ENCODE measurements around the gene CNIH3. TPM values are rescaled to one million over a fixed set of nuclear protein-coding genes. Genes with fewer than 3 reads are reported as not detected.

Gene CNIH3
- total RNA-seq, 1 experiment from 2014 or later, result 3.4 TPM

DNA sequence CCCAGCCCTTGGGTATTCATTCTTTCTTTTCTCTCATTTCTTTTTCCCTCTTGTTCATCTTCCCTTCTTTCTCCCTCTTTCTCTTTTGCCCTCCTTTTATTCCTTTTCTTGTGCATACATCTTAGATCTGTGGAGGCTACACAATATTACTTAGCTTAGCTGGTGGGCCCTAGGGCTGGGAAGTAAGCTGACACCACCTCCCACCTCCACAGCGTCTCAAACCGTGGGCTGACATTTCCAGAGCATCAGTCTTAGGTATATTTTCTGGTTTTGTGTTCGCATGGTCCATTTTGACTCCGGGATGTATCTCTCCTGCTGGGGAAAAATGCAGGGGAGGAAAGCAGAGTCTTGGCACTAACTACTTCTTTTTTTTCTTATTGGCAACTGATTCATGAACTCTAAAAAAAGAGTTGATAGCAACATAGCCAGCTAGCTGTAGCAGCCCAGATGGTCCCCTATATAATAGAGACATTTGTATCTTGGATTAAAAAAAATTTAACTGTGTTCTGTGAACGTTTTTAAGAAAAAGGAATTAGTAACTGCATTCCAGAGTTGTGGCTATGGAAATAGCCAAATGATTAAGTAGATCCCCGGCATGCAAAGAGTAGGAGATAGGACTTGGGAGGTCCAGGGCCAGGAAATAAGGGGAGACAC, 15.5 kb downstream of the CNIH3 start:
- intact Hi-C loops (cut with micrococcal nuclease), result no loop called here
- no TSS peak for BruUV-seq (replicated peaks)
- no peak overlapping the region for H3K4me3 Mint-ChIP-seq (ENCODE audit: unreplicated experiment)
- no peaks in the 10 kb centered on the region for H3K9me3 Mint-ChIP-seq (ENCODE audit: unreplicated experiment)
- no peaks in the 10 kb centered on the region for H3K36me3 Mint-ChIP-seq (ENCODE audit: insufficient read depth, unreplicated experiment)
- TF ChIP-seq, protein P1, sequence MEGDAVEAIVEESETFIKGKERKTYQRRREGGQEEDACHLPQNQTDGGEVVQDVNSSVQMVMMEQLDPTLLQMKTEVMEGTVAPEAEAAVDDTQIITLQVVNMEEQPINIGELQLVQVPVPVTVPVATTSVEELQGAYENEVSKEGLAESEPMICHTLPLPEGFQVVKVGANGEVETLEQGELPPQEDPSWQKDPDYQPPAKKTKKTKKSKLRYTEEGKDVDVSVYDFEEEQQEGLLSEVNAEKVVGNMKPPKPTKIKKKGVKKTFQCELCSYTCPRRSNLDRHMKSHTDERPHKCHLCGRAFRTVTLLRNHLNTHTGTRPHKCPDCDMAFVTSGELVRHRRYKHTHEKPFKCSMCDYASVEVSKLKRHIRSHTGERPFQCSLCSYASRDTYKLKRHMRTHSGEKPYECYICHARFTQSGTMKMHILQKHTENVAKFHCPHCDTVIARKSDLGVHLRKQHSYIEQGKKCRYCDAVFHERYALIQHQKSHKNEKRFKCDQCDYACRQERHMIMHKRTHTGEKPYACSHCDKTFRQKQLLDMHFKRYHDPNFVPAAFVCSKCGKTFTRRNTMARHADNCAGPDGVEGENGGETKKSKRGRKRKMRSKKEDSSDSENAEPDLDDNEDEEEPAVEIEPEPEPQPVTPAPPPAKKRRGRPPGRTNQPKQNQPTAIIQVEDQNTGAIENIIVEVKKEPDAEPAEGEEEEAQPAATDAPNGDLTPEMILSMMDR (IDR thresholded peaks at IDR 0.05; ENCODE audit: unreplicated experiment), result no peak
- H3K27me3 Mint-ChIP-seq (ENCODE audit: insufficient read depth, unreplicated experiment), result no peaks in the 10 kb centered on the region
- no peak for DNase-seq (ENCODE audit: unreplicated experiment)
- peaks cover 22% of the 10 kb centered on the region for H3K4me1 Mint-ChIP-seq (ENCODE audit: insufficient read depth, unreplicated experiment)
- ChIA-PET CTCF (interaction anchor here (0.6 to 21.5 kb wide), 11 partner anchors 12 to 291 kb away, joined by 3 to 342 read pairs (median 5); no protein-coding TSS in a partner anchor), POLR2A (interaction anchor here (0.8 kb wide), 1 partner anchor 22 kb away, joined by 3 read pairs; no protein-coding TSS in a partner anchor)
- H3K27ac Mint-ChIP-seq (ENCODE audit: low read depth, unreplicated experiment), result no peak overlapping the region

- POLR2A ChIA-PET, result no interaction called here
- no peak overlapping the region for H3K27ac Mint-ChIP-seq (ENCODE audit: low read depth, unreplicated experiment)
These were observed 16.3 kb downstream of the CNIH3 start for GRCh38 chr1:224632381-224632871.

DNA sequence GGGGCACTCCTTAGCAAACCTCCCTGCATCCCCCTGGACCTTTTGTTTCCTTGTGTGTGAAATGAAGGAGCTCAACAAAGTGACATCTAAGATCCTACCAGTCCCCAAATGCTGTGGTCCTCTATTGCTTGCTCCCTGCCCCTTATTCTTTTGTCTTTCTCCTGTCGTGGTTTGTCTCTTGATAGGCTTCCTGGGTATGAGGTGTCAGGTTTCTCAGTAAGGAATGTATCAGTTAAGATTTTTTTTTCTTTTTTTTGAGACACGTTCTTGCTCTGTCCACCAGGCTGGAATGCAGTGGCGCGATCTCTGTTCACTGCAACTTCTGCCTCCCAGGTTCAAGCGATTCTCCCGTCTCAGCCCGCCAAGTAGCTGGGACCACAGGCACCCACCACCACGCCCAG, 16.8 kb downstream of the CNIH3 start:
- CTCF ChIA-PET, result interaction anchor here (1.0 to 21.5 kb wide), 6 partner anchors 11 to 289 kb away, joined by 3 to 342 read pairs (median 6); no protein-coding TSS in a partner anchor
- Mint-ChIP-seq H3K4me3 (ENCODE audit: unreplicated experiment) (no peak overlapping the region), H3K4me1 (ENCODE audit: insufficient read depth, unreplicated experiment) (peaks cover 30% of the 10 kb centered on the region), H3K36me3 (ENCODE audit: insufficient read depth, unreplicated experiment) (no peaks in the 10 kb centered on the region), H3K27me3 (ENCODE audit: insufficient read depth, unreplicated experiment) (no peaks in the 10 kb centered on the region), H3K27ac (ENCODE audit: low read depth, unreplicated experiment) (no peak overlapping the region), H3K9me3 (ENCODE audit: unreplicated experiment) (no peaks in the 10 kb centered on the region)
- BruUV-seq (replicated peaks), result no TSS peak
- POLR2A ChIA-PET, result interaction anchor here (0.8 kb wide), 1 partner anchor 220 kb away, joined by 3 read pairs; no protein-coding TSS in a partner anchor
- TF ChIP-seq, protein P1 (IDR thresholded peaks at IDR 0.05; ENCODE audit: unreplicated experiment), result no peak
- intact Hi-C loops (cut with micrococcal nuclease), result no loop called here
- peak; percentile 38 for DNase-seq (ENCODE audit: unreplicated experiment)

More at GRCh38 chr1:224632381-224632871, 16.3 kb downstream of the CNIH3 start:
- no peak for DNase-seq (ENCODE audit: unreplicated experiment)
- TF ChIP-seq, protein P1 (IDR thresholded peaks at IDR 0.05; ENCODE audit: unreplicated experiment), result no peak
- H3K4me3 Mint-ChIP-seq (ENCODE audit: unreplicated experiment), result no peak overlapping the region
- peaks cover 25% of the 10 kb centered on the region for H3K4me1 Mint-ChIP-seq (ENCODE audit: insufficient read depth, unreplicated experiment)
- H3K36me3 Mint-ChIP-seq (ENCODE audit: insufficient read depth, unreplicated experiment), result no peaks in the 10 kb centered on the region
- no peaks in the 10 kb centered on the region for H3K27me3 Mint-ChIP-seq (ENCODE audit: insufficient read depth, unreplicated experiment)
- CTCF ChIA-PET, result interaction anchor here (0.6 to 21.5 kb wide), 8 partner anchors 11 to 290 kb away, joined by 3 to 342 read pairs (median 4); no protein-coding TSS in a partner anchor
- no peaks in the 10 kb centered on the region for H3K9me3 Mint-ChIP-seq (ENCODE audit: unreplicated experiment)
- intact Hi-C loops (cut with micrococcal nuclease), result no loop called here
- BruUV-seq (replicated peaks), result no TSS peak

GRCh38 chr1:224635356-224635755, 19.2 kb downstream of the CNIH3 start:
- intact Hi-C loops (cut with micrococcal nuclease), result no loop called here
- Mint-ChIP-seq H3K27me3 (ENCODE audit: insufficient read depth, unreplicated experiment) (peaks cover 13% of the 10 kb centered on the region), H3K36me3 (ENCODE audit: insufficient read depth, unreplicated experiment) (no peaks in the 10 kb centered on the region), H3K27ac (ENCODE audit: low read depth, unreplicated experiment) (no peak overlapping the region), H3K4me3 (ENCODE audit: unreplicated experiment) (no peak overlapping the region), H3K9me3 (ENCODE audit: unreplicated experiment) (no peaks in the 10 kb centered on the region), H3K4me1 (ENCODE audit: insufficient read depth, unreplicated experiment) (peaks cover 31% of the 10 kb centered on the region)
- peak; percentile 92 for DNase-seq (ENCODE audit: unreplicated experiment)
- POLR2A ChIA-PET, result interaction anchor here (0.6 to 1.2 kb wide), 6 partner anchors 9 to 168 kb away, joined by 3 to 5 read pairs (median 3); no protein-coding TSS in a partner anchor
- CTCF ChIA-PET, result interaction anchor here (0.7 to 21.5 kb wide), 10 partner anchors 8 to 282 kb away, joined by 3 to 342 read pairs (median 4); no protein-coding TSS in a partner anchor
- no TSS peak for BruUV-seq (replicated peaks)
- TF ChIP-seq, protein P1 (IDR thresholded peaks at IDR 0.05; ENCODE audit: unreplicated experiment), result no peak

All from MCF 10A (cell line).